Progenitor cell of endocrine pancreas (in vitro differentiated cells): ENCODE data around the gene HS2ST1. TPM values are rescaled to one million over a fixed set of nuclear protein-coding genes. Genes with fewer than 3 reads are reported as not detected.

Experiments used
- DNase-seq: peaks from one replicate; pipeline ENCODE4 v3.0.0; 2021; ENCODE audit warnings: low spot score; ENCODE audit not compliant: unreplicated experiment
- H3K27ac Mint-ChIP-seq: 2 replicates; pipeline ENCODE4 v1.8.0; 2021; ENCODE audit warnings: mild to moderate bottlenecking, moderate library complexity, mixed read lengths
- H3K27me3 Mint-ChIP-seq: 2 replicates; pipeline ENCODE4 v1.8.0; 2021; ENCODE audit warnings: mixed read lengths
- H3K36me3 Mint-ChIP-seq: 2 replicates; pipeline ENCODE4 v1.8.0; 2022; ENCODE audit warnings: mixed read lengths; ENCODE audit not compliant: insufficient read depth
- H3K4me1 Mint-ChIP-seq: 2 replicates; pipeline ENCODE4 v1.8.0; 2021; ENCODE audit warnings: low read depth, mixed read lengths
- H3K4me3 Mint-ChIP-seq: 2 replicates; pipeline ENCODE4 v1.8.0; 2021; ENCODE audit warnings: low read depth, mild to moderate bottlenecking, moderate library complexity, mixed read lengths
- H3K9me3 Mint-ChIP-seq: 2 replicates; pipeline ENCODE4 v1.8.0; 2021; ENCODE audit warnings: low read depth, mixed read lengths
- total RNA-seq: library from RNA; stranded (reverse); gene quantifications from 2 replicates; pipeline ENCODE4 v1.2.1, GENCODE V29; 2021
- TF ChIP-seq, protein P1 (sequence below): fragments of 200-600 bp; sonication (generic); IDR thresholded peaks from one replicate; pipeline ENCODE4 v1.5.0; 2021; ENCODE audit warnings: antibody characterized with exemption, mild to moderate bottlenecking; ENCODE audit not compliant: unreplicated experiment

The HS2ST1 gene
- total RNA-seq, 1 donor from 2014 or later, result 41.4 TPM

DNA sequence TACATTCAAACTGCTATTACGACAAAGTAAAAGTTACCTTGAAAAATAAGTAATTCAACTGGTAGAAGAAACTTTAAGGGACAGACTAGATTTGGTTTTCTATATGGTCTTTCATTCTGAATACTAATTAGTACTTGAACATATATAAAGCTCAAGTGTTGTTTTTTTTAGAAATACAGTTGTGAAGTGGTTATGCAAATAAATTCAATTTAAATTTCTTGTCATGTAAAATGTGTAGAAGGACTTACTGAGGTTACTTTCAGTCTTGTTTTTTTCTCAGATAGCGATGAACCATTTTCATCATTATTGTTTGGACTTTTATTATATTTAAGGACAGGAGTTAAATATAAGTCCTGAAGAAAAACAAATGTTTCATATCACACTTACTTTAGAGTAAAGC, 24.4 kb downstream of the HS2ST1 start:
- no peak for DNase-seq
- H3K9me3 Mint-ChIP-seq, result no peaks in the 10 kb centered on the region
- no peaks in the 10 kb centered on the region for H3K36me3 Mint-ChIP-seq
- H3K27me3 Mint-ChIP-seq, result no peaks in the 10 kb centered on the region
- no peak overlapping the region for H3K27ac Mint-ChIP-seq
- TF ChIP-seq, protein P1, sequence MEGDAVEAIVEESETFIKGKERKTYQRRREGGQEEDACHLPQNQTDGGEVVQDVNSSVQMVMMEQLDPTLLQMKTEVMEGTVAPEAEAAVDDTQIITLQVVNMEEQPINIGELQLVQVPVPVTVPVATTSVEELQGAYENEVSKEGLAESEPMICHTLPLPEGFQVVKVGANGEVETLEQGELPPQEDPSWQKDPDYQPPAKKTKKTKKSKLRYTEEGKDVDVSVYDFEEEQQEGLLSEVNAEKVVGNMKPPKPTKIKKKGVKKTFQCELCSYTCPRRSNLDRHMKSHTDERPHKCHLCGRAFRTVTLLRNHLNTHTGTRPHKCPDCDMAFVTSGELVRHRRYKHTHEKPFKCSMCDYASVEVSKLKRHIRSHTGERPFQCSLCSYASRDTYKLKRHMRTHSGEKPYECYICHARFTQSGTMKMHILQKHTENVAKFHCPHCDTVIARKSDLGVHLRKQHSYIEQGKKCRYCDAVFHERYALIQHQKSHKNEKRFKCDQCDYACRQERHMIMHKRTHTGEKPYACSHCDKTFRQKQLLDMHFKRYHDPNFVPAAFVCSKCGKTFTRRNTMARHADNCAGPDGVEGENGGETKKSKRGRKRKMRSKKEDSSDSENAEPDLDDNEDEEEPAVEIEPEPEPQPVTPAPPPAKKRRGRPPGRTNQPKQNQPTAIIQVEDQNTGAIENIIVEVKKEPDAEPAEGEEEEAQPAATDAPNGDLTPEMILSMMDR, result no peak
- peaks cover 24% of the 10 kb centered on the region for H3K4me1 Mint-ChIP-seq
- no peak overlapping the region for H3K4me3 Mint-ChIP-seq

DNA sequence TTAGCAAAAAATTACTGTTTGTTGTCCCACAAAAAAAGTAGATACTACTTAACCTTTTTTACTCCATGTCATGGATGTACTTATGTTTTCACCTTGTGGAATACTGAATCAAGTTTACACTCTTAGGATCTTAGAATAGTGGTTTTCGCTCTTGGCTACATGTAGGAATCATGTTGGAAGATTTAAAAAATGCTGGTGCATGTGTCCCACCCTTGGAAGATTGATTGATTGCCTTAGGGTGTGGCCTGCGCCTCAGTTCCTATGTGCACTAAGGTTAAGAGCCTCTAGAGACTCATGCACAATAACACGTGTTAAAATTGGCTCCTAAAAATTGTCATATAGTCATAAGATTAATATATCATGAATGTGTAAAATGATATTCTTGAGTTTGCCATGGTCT, 25.0 kb downstream of the HS2ST1 start:
- Mint-ChIP-seq H3K27me3 (no peaks in the 10 kb centered on the region), H3K36me3 (no peaks in the 10 kb centered on the region), H3K27ac (no peak overlapping the region), H3K4me1 (peaks cover 18% of the 10 kb centered on the region), H3K4me3 (no peak overlapping the region), H3K9me3 (no peaks in the 10 kb centered on the region)
- TF ChIP-seq, protein P1, result no peak
- DNase-seq, result no peak

DNA sequence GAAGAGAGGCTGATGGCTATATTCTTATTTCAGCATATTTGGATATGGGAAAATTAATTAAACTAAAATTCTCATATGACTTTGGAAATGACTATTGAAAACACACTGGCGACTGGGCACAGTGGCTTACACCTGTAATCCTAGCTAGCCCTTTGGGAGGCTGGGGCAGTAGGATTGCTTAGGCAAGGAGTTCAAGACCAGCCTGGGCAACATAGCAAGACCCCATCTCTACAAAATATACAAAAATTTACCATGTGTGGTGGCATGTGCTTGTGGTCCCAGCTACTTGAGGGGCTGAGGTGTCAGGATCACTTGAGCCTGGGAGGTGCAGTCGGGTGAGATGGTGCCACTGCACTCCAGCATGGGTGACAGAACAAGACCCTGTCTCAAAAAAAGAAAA, 26.2 kb downstream of the HS2ST1 start:
- H3K4me3 Mint-ChIP-seq, result no peak overlapping the region
- H3K4me1 Mint-ChIP-seq, result peaks cover 16% of the 10 kb centered on the region
- no peaks in the 10 kb centered on the region for H3K9me3 Mint-ChIP-seq
- no peak for DNase-seq
- H3K27me3 Mint-ChIP-seq, result no peaks in the 10 kb centered on the region
- H3K36me3 Mint-ChIP-seq, result no peaks in the 10 kb centered on the region
- H3K27ac Mint-ChIP-seq, result no peak overlapping the region
- TF ChIP-seq, protein P1, result no peak

DNA sequence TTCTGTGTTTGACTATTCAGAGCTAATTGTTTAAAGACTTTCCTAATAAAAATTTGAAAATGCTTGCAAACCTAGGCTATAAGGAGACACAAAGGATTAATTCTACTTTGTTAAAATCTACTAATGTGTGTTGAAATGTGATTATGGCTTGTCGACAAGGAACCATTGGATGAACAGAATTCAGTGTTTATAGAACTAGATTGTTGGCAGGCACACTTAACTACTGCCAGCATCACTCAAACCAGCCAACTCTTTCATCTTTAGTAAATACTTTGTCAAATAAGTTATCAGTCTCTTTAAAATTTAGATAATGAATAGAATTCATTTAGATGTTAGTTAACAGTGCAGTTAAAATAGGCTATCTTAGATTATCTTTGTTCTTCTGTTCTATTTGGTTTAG, 27.6 kb downstream of the HS2ST1 start:
- Mint-ChIP-seq H3K9me3 (no peaks in the 10 kb centered on the region), H3K4me1 (peaks cover 18% of the 10 kb centered on the region), H3K27ac (no peak overlapping the region), H3K4me3 (no peak overlapping the region), H3K36me3 (no peaks in the 10 kb centered on the region), H3K27me3 (no peaks in the 10 kb centered on the region)
- TF ChIP-seq, protein P1, result no peak
- no peak for DNase-seq

DNA sequence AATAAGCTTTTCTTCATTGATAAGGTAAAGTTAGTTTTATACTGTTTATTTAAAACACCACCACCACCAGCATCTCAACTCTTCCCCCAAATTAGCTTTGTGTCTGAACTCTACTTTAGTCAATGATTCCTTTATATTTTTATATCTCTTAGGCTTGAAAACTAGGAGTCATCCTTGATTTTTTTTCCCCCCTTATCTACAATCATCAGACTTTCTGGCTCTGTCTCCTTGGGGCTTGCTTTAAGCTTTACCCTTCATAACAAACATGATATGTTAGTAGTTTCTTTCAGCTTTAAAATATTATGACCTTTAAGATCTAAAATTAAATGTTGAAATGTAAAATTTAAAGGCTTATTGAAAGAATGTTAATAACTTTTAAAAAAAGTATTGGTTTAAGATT, 28.3 kb downstream of the HS2ST1 start:
- Mint-ChIP-seq H3K4me1 (peaks cover 17% of the 10 kb centered on the region), H3K27ac (no peak overlapping the region), H3K4me3 (no peak overlapping the region), H3K9me3 (no peaks in the 10 kb centered on the region), H3K27me3 (no peaks in the 10 kb centered on the region), H3K36me3 (no peaks in the 10 kb centered on the region)
- TF ChIP-seq, protein P1, result no peak
- no peak for DNase-seq
